GM21723 (cell line): Measurements from ENCODE around the gene FRY.
A peak's percentile ranks its signal among the peaks of the same experiment; 100 is the strongest.

Source experiments
- ATAC-seq: cut with Tn5 transposase; IDR thresholded peaks from one replicate; pipeline ENCODE4 v1.9.1; 2021; ENCODE audit warnings: mild to moderate bottlenecking, moderate library complexity; ENCODE audit not compliant: unreplicated experiment

Gene FRY

GRCh38 chr13:32284927-32285632 is 253.5 kb downstream of the FRY start:
- no peak for ATAC-seq

GRCh38 chr13:32285633-32285965 is 254.0 kb downstream of the FRY start:
- ATAC-seq: no peak

GRCh38 chr13:32297206-32297605 is 265.6 kb downstream of the FRY start:
- no peak for ATAC-seq

- ATAC-seq: no peak
Measured at GRCh38 chr13:32298695-32299094, 267.1 kb downstream of the FRY start.

- no peak for ATAC-seq
Measured at GRCh38 chr13:32299893-32300292, 268.3 kb downstream of the FRY start.

GRCh38 chr13:32300406-32300805 is 268.8 kb downstream of the FRY start:
- no peak for ATAC-seq

GRCh38 chr13:32300920-32301319 is 269.3 kb downstream of the FRY start:
- ATAC-seq: no peak

GRCh38 chr13:32302461-32302860 is 270.9 kb downstream of the FRY start:
- ATAC-seq: no peak

GRCh38 chr13:32305646-32306045 is 274.1 kb downstream of the FRY start:
- no peak for ATAC-seq

GRCh38 chr13:32309312-32310133 is 277.9 kb downstream of the FRY start:
- peak; percentile 19 for ATAC-seq

GRCh38 chr13:32310134-32310706 is 278.6 kb downstream of the FRY start:
- peak; percentile 72 for ATAC-seq

GRCh38 chr13:32311188-32311897 is 279.8 kb downstream of the FRY start:
- ATAC-seq: no peak

- peak; percentile 8 for ATAC-seq
Measured at GRCh38 chr13:32314271-32315237, 283.0 kb downstream of the FRY start.

- peak; percentile 91 for ATAC-seq
Measured at GRCh38 chr13:32315238-32316027, 283.9 kb downstream of the FRY start, which contains the start of the genes BRCA2 and ZAR1L. TSS of gene BRCA2 (plus strand) at chr13:32315508. CDS start at chr13:32316461, 953 bp downstream. TSS of gene ZAR1L (minus strand) at chr13:32315363. CDS start at chr13:32311925, 3,438 bp downstream.

- ATAC-seq: peak; percentile 60
Measured at GRCh38 chr13:32316028-32316339, 284.4 kb downstream of the FRY start.

- no peak for ATAC-seq
Measured at GRCh38 chr13:32316501-32316900, 284.9 kb downstream of the FRY start.

- no peak for ATAC-seq
Measured at GRCh38 chr13:32317716-32318465, 286.3 kb downstream of the FRY start.

- no peak for ATAC-seq
Measured at GRCh38 chr13:32320528-32320927, 289.0 kb downstream of the FRY start.

- ATAC-seq: no peak
Measured at GRCh38 chr13:32323912-32324311, 292.3 kb downstream of the FRY start.
